SK-N-SH (cell line): ENCODE measurements around the gene NTS. TPM values are rescaled to one million over a fixed set of nuclear protein-coding genes. Genes with fewer than 3 reads are reported as not detected.

Experiments used
- CTCF ChIA-PET: fragments of 300-600, 350-600 bp; formaldehyde crosslinking; extraction: SDS; loops from one replicate; lab custom pipeline; 2021; lab: Yijun Ruan, JAX
- POLR2A ChIA-PET: fragments of 350-600 bp; sonication (Branson Sonifier 250); formaldehyde crosslinking; extraction: SDS; loops from one replicate; lab custom pipeline; 2020; ENCODE audit warnings: antibody characterized with exemption, inconsistent platforms; lab: Yijun Ruan, JAX
- DNase-seq: peaks from one replicate; pipeline ENCODE4 v3.0.0; 2012
- H2AFZ ChIP-seq: fragments of 200-600 bp; sonication (generic); 2 replicates; pipeline ENCODE4 v1.8.1; 2016; ENCODE audit warnings: antibody characterized with exemption, mild to moderate bottlenecking, low read depth
- H3F3A ChIP-seq: fragments of 200-600 bp; sonication (generic); replicated peaks from 2 replicates; pipeline ENCODE3; 2016; ENCODE audit warnings: antibody characterized with exemption, mild to moderate bottlenecking; ENCODE audit not compliant: insufficient read depth
- H3K27ac ChIP-seq, 2 experiments: fragments of 200-500 bp in 1 of 2; fragments of 200-600 bp in 1 of 2; sonication (Bioruptor generic) in 1 of 2; sonication (generic), shearing (Covaris generic) in 1 of 2; 2 replicates each; pipeline versions ENCODE4 v1.5.1 to v1.6.1; 2014 to 2016; ENCODE audit warnings: low read depth in 2 of 2, inconsistent platforms in 1 of 2, low read length in 1 of 2, mild to moderate bottlenecking in 1 of 2, mixed read lengths in 1 of 2
- H3K27me3 ChIP-seq: fragments of 200-600 bp; sonication (generic), shearing (Covaris generic); 2 replicates; pipeline ENCODE4 v1.6.1; 2016; ENCODE audit warnings: mixed run types; ENCODE audit not compliant: insufficient read depth
- H3K36me3 ChIP-seq, 2 experiments: fragments of 200-500 bp in 1 of 2; fragments of 200-600 bp in 1 of 2; sonication (Bioruptor generic) in 1 of 2; sonication (generic) in 1 of 2; replicated peaks in 1 of 2; 2 replicates each; pipeline versions ENCODE3 to v1.5.1; 2014 to 2016; ENCODE audit warnings: low read length in 1 of 2, mild to moderate bottlenecking in 1 of 2; ENCODE audit not compliant: insufficient read depth in 2 of 2, control insufficient read depth in 1 of 2
- H3K4me1 ChIP-seq, 2 experiments: fragments of 200-500 bp in 1 of 2; fragments of 200-600 bp in 1 of 2; sonication (Bioruptor generic) in 1 of 2; sonication (generic), shearing (Covaris generic) in 1 of 2; 2 replicates each; pipeline versions ENCODE4 v1.5.1 to v1.6.1; 2014 to 2016; ENCODE audit warnings: low read depth in 1 of 2, low read length in 1 of 2, mixed run types in 1 of 2; ENCODE audit not compliant: insufficient read depth in 2 of 2, control insufficient read depth in 1 of 2
- H3K4me2 ChIP-seq: fragments of 200-600 bp; sonication (generic), shearing (Covaris generic); 2 replicates; pipeline ENCODE4 v1.6.1; 2017; ENCODE audit warnings: mixed run types
- H3K4me3 ChIP-seq, 2 experiments: fragments of 200-500 bp in 1 of 2; fragments of 200-600 bp in 1 of 2; sonication (Bioruptor generic) in 1 of 2; sonication (generic), shearing (Covaris generic) in 1 of 2; 2 replicates each; pipeline versions ENCODE4 v1.5.1 to v1.8.1; 2014 to 2016; ENCODE audit warnings: low read depth in 2 of 2, inconsistent platforms in 1 of 2, low read length in 1 of 2, mild to moderate bottlenecking in 1 of 2, mixed read lengths in 1 of 2, moderate library complexity in 1 of 2
- H3K79me2 ChIP-seq: fragments of 200-600 bp; sonication (generic); 2 replicates; pipeline ENCODE4 v1.8.1; 2017; ENCODE audit warnings: mild to moderate bottlenecking; ENCODE audit not compliant: insufficient read depth
- H3K9ac ChIP-seq: fragments of 200-600 bp; sonication (generic); 2 replicates; pipeline ENCODE4 v1.6.1; 2017; ENCODE audit warnings: mixed run types
- H3K9me2 ChIP-seq: fragments of 200-600 bp; sonication (generic); 2 replicates; pipeline ENCODE4 v1.6.1; 2017; ENCODE audit warnings: mixed run types
- H3K9me3 ChIP-seq: fragments of 200-600 bp; sonication (generic); 2 replicates; pipeline ENCODE4 v1.6.1; 2017; ENCODE audit warnings: mixed run types, mild to moderate bottlenecking, moderate library complexity
- H4K20me1 ChIP-seq: fragments of 200-600 bp; sonication (generic); 2 replicates; pipeline ENCODE4 v1.6.1; 2017; ENCODE audit warnings: mild to moderate bottlenecking, mixed run types; ENCODE audit not compliant: insufficient read depth
- CHD2 ChIP-seq: fragments of 150-350 bp; IDR thresholded peaks from 2 replicates; pipeline ENCODE4 v1.6.1; 2018; ENCODE audit warnings: low read length; ENCODE audit not compliant: partially characterized antibody
- CTCF ChIP-seq: fragments of 200-600 bp; sonication (generic); IDR thresholded peaks from 2 replicates; pipeline ENCODE4 v1.6.1; 2017; ENCODE audit warnings: antibody characterized with exemption, mild to moderate bottlenecking, moderate library complexity
- FOXJ3 ChIP-seq: sonication (generic); formaldehyde crosslinking; IDR thresholded peaks from 2 replicates; pipeline ENCODE4 v1.5.1; 2020; ENCODE audit warnings: mild to moderate bottlenecking, missing genetic modification reagents
- GATA2 ChIP-seq: sonication (generic); formaldehyde crosslinking; IDR thresholded peaks from 2 replicates; pipeline ENCODE4 v1.5.0; 2020; ENCODE audit warnings: mild to moderate bottlenecking, missing genetic modification reagents
- MXI1 ChIP-seq: IDR thresholded peaks from 2 replicates; pipeline ENCODE4 v1.6.1; 2012; ENCODE audit warnings: mild to moderate bottlenecking, low read depth, low read length, improper control_type of control experiment
- NFIC ChIP-seq: IDR thresholded peaks from 2 replicates; pipeline ENCODE4 v1.4.0; 2012; ENCODE audit warnings: borderline replicate concordance
- NRF1 ChIP-seq: IDR thresholded peaks from 2 replicates; pipeline ENCODE4 v1.6.1; 2012; ENCODE audit warnings: low read depth, mild to moderate bottlenecking, low read length
- PBX3 ChIP-seq: IDR thresholded peaks from 2 replicates; pipeline ENCODE4; 2012
- POLR2AphosphoS5 ChIP-seq: IDR thresholded peaks from 2 replicates; pipeline ENCODE4 v1.6.1; 2012; ENCODE audit warnings: low read depth, low read length
- RAD21 ChIP-seq: IDR thresholded peaks from 2 replicates; pipeline ENCODE4 v1.6.1; 2012; ENCODE audit warnings: mild to moderate bottlenecking, low read length
- RCOR1 ChIP-seq: fragments of 150-350 bp; IDR thresholded peaks from 2 replicates; pipeline ENCODE4 v1.6.1; 2017; ENCODE audit warnings: antibody characterized with exemption, low read length
- RFX5 ChIP-seq: IDR thresholded peaks from 2 replicates; pipeline ENCODE4 v1.6.1; 2012; ENCODE audit warnings: mild to moderate bottlenecking, improper control_type of control experiment, low read length
- SMC3 ChIP-seq: IDR thresholded peaks from 2 replicates; pipeline ENCODE4 v1.6.1; 2012; ENCODE audit warnings: low read depth, low read length, improper control_type of control experiment
- TCF12 ChIP-seq: IDR thresholded peaks from 2 replicates; pipeline ENCODE4 v1.4.0; 2012
- USF1 ChIP-seq: IDR thresholded peaks from 2 replicates; pipeline ENCODE4 v1.4.0; 2012; ENCODE audit warnings: low read depth, borderline replicate concordance
- USF2 ChIP-seq: fragments of 150-350 bp; IDR thresholded peaks from 2 replicates; pipeline ENCODE4 v1.6.1; 2017; ENCODE audit warnings: antibody characterized with exemption, low read length, low read depth, borderline replicate concordance
- WGBS: methylation state at CpG from one replicate; pipeline ENCODE4 v1.1.6; 2017; ENCODE audit warnings: low lambda C conversion rate; 5-methylcytosine and 5-hydroxymethylcytosine counted together
- polyA plus RNA-seq, 3 experiments: library from polyadenylated mRNA; depleted of rRNA; stranded (reverse); fragments of >200 nt; gene quantifications; 2 replicates each; pipeline ENCODE4 v1.2.3, GENCODE V29; 2012

Gene NTS
- polyA plus RNA-seq, 1 of the 3 experiments (the other 2 are of a cell fraction) = 31.2 TPM

- Histone ChIP-seq H3K9me2 (no peaks in the 10 kb centered on the region), H3K9ac (no peak overlapping the region), H3K9me3 (no peaks in the 10 kb centered on the region), H3K27ac (no peak overlapping the region), H3K4me1 (no peaks in the 10 kb centered on the region), H3K79me2 (no peaks in the 10 kb centered on the region), H3K36me3 (no peaks in the 10 kb centered on the region), H3K4me2 (no peak overlapping the region), H3F3A (no peaks in the 10 kb centered on the region), H3K27me3 (no peaks in the 10 kb centered on the region), H3K4me3 (no peak overlapping the region; a peak in 1 of 4 replicates), H4K20me1 (no peaks in the 10 kb centered on the region), H2AFZ (no peak overlapping the region; the same call in 1 of the 2 replicates)
- peak; percentile 32 for DNase-seq
- TF ChIP-seq CTCF (peak; percentile 75), RCOR1 (no peak), RAD21 (peak; percentile 68), SMC3 (peak; percentile 42)
- ChIA-PET CTCF (interaction anchor here (0.5 to 3.6 kb wide), 39 partner anchors 9 to 1928 kb away, joined by 3 to 19 read pairs (median 4); partner anchors contain the start of gene NTS), POLR2A (no interaction called here)
- WGBS = 3% methylated on average over 3 of the region's 3 CpGs
Measured at GRCh38 chr12:85920324-85920947, 46.3 kb downstream of the NTS start.

- H3K79me2 ChIP-seq = no peaks in the 10 kb centered on the region
- no peak overlapping the region; a peak in 1 of 4 replicates for H3K4me3 ChIP-seq
- no peak overlapping the region for H3K27ac ChIP-seq
- TF ChIP-seq FOXJ3 (CRISPR knock-in tag) = no peak
- no peak for TF ChIP-seq TCF12
- TF ChIP-seq CTCF = peak; percentile 88
- TF ChIP-seq PBX3 = no peak
- TF ChIP-seq MXI1 = no peak
- TF ChIP-seq RFX5 = no peak
- TF ChIP-seq GATA2 (CRISPR knock-in tag) = no peak
- TF ChIP-seq POLR2AphosphoS5 = no peak
- peak; percentile 72 for TF ChIP-seq RAD21
- no peak for TF ChIP-seq NRF1
- TF ChIP-seq USF1 = no peak
- TF ChIP-seq NFIC = no peak
- TF ChIP-seq USF2 = no peak
- no peak for TF ChIP-seq CHD2
- TF ChIP-seq SMC3 = peak; percentile 56
- H4K20me1 ChIP-seq = no peaks in the 10 kb centered on the region
- 91% methylated on average over 1 of the region's 1 CpG for WGBS
- ChIA-PET CTCF (interaction anchor here (0.6 to 2.7 kb wide), 14 partner anchors 9 to 1924 kb away, joined by 3 to 10 read pairs (median 3); no protein-coding TSS in a partner anchor), POLR2A (no interaction called here)
- no peaks in the 10 kb centered on the region for H3K4me1 ChIP-seq
- no peak overlapping the region for H3K4me2 ChIP-seq
- H3K36me3 ChIP-seq = no peaks in the 10 kb centered on the region
- H2AFZ ChIP-seq = 0 out of 2 replicates have a peak overlapping the region, but pooled peaks have one; percentile 38
- DNase-seq = peak; percentile 24
- H3K9ac ChIP-seq = no peak overlapping the region
- H3F3A ChIP-seq = no peaks in the 10 kb centered on the region
- no peaks in the 10 kb centered on the region for H3K27me3 ChIP-seq
- H3K9me2 ChIP-seq = no peaks in the 10 kb centered on the region
- no peaks in the 10 kb centered on the region for H3K9me3 ChIP-seq
Measured at GRCh38 chr12:85923767-85924331, 49.8 kb downstream of the NTS start.
